MG63 (cell line): Measurements from ENCODE around the gene RHOG. TPM values are rescaled to one million over a fixed set of nuclear protein-coding genes. Genes with fewer than 3 reads are reported as not detected.
"Not testable (repeated sequence)": the region's sequence is repeated elsewhere in the genome, so short reads cannot be mapped to it uniquely, and the experiment has no call there.

ENCODE experiments used
- DNase-seq: peaks from one replicate; pipeline ENCODE4 v3.0.0-alpha.2; 2020
- H3K27me3 ChIP-seq: fragments of 250-450 bp; sonication (Bioruptor Pico); 2 replicates; pipeline ENCODE4 v1.5.1; 2020; ENCODE audit warnings: mild to moderate bottlenecking, moderate library complexity
- H3K36me3 ChIP-seq: fragments of 250-450 bp; sonication (Bioruptor Pico); 2 replicates; pipeline ENCODE4 v1.5.1; 2020; ENCODE audit warnings: mild to moderate bottlenecking, moderate library complexity
- H3K4me3 ChIP-seq: fragments of 250-450 bp; sonication (Bioruptor Pico); 2 replicates; pipeline ENCODE4 v1.5.1; 2020; ENCODE audit warnings: mild to moderate bottlenecking, moderate library complexity
- H3K9me3 ChIP-seq: fragments of 250-450 bp; sonication (Bioruptor Pico); 2 replicates; pipeline ENCODE4 v1.5.1; 2020; ENCODE audit warnings: mild to moderate bottlenecking, moderate library complexity
- total RNA-seq: library from RNA; depleted of rRNA; stranded (reverse); fragments of >200 nt; shearing (Covaris generic); gene quantifications from 2 replicates; pipeline ENCODE4 v1.2.3, GENCODE V29; 2014; ENCODE audit warnings: low replicate concordance

RHOG gene
- total RNA-seq, 1 experiment from 2014 or later, result 13.0 TPM

- no peak overlapping the region for H3K4me3 ChIP-seq
- no peaks in the 10 kb centered on the region for H3K9me3 ChIP-seq
- peaks cover 9% of the 10 kb centered on the region; the same call in 1 of the 2 replicates for H3K36me3 ChIP-seq
- no peak for DNase-seq
- no peaks in the 10 kb centered on the region for H3K27me3 ChIP-seq
Measured at GRCh38 chr11:3826721-3827120, 14.0 kb downstream of the RHOG start.

- no peak overlapping the region for H3K4me3 ChIP-seq
- H3K36me3 ChIP-seq, result peaks cover 9% of the 10 kb centered on the region; the same call in 1 of the 2 replicates
- H3K27me3 ChIP-seq, result no peaks in the 10 kb centered on the region
- no peak for DNase-seq
- no peaks in the 10 kb centered on the region for H3K9me3 ChIP-seq
Measured at GRCh38 chr11:3825473-3826154, 15.1 kb downstream of the RHOG start.

- Histone ChIP-seq H3K4me3 (no peak overlapping the region), H3K27me3 (no peaks in the 10 kb centered on the region), H3K36me3 (peaks cover 5% of the 10 kb centered on the region; the same call in 1 of the 2 replicates), H3K9me3 (no peaks in the 10 kb centered on the region)
- peak; percentile 39 for DNase-seq
Measured at GRCh38 chr11:3824714-3825472, 15.9 kb downstream of the RHOG start.

GRCh38 chr11:3823762-3824506, 16.8 kb downstream of the RHOG start:
- H3K27me3 ChIP-seq, result no peaks in the 10 kb centered on the region
- no peak overlapping the region for H3K4me3 ChIP-seq
- H3K9me3 ChIP-seq, result no peaks in the 10 kb centered on the region
- no peak for DNase-seq
- no peaks in the 10 kb centered on the region; the same call in 1 of the 2 replicates for H3K36me3 ChIP-seq

- Histone ChIP-seq H3K36me3 (no peaks in the 10 kb centered on the region; the same call in 1 of the 2 replicates), H3K27me3 (no peaks in the 10 kb centered on the region), H3K9me3 (no peaks in the 10 kb centered on the region), H3K4me3 (no peak overlapping the region)
- DNase-seq, result peak; percentile 66
Measured at GRCh38 chr11:3823303-3823702, 17.5 kb downstream of the RHOG start.

DNA sequence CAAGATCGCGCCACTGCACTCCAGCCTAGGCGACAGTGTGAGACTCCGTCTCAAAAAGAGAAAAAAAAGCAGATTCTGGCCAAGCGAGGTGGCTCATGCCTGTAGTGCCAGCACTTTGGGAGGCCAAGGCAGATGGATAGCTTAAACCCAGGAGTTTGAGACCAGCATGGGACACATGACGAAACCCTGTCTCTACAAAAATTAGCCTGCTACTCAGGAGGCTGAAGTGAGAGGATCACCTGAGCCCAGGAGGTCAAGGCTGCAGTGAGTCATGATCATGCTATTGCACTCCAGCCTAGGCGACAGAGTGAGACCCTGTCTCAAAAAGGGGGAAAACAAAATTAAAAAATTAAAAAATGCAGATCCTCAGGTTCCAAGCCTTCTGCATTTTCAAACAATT, 18.4 kb downstream of the RHOG start:
- Histone ChIP-seq H3K27me3 (no peaks in the 10 kb centered on the region), H3K4me3 (no peak overlapping the region), H3K9me3 (no peaks in the 10 kb centered on the region), H3K36me3 (no peaks in the 10 kb centered on the region; the same call in 1 of the 2 replicates)
- no peak for DNase-seq

GRCh38 chr11:3820971-3821370, 19.8 kb downstream of the RHOG start:
- no peak overlapping the region for H3K4me3 ChIP-seq
- no peaks in the 10 kb centered on the region for H3K9me3 ChIP-seq
- no peaks in the 10 kb centered on the region for H3K27me3 ChIP-seq
- H3K36me3 ChIP-seq, result no peaks in the 10 kb centered on the region; the same call in 1 of the 2 replicates
- no peak for DNase-seq

DNA sequence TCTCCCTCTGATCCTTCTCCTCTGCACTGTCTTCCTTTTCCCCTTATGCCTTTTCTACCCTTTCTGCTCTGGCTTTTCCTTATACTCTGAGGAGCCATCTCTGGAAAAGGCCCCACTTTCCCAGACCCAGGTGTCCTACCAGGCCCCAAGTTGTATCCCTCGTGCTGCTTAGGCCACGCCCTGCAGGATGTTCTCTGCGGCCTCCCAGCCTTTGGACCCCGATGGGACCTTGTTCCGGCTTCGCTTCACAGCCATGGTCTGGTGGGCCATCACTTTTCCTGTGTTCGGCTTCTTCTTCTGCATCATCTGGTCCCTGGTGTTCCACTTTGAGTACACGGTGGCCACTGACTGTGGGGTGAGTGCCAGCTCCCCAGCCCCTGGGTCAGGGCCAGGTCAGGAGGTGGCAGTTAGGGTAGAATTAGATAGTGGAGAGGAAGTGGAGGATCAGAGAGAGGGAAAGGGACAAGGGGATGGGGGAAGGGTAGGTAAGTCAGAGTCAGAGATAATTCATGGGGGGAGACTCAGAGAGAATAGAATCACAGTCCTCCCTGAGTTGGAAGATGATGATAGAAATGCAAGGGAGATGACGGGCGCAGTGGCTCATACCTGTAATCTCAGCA, 23.5 kb downstream of the RHOG start:
- H3K4me3 ChIP-seq, result no peak overlapping the region
- H3K9me3 ChIP-seq, result no peaks in the 10 kb centered on the region
- no peak for DNase-seq
- H3K27me3 ChIP-seq, result no peaks in the 10 kb centered on the region
- H3K36me3 ChIP-seq, result no peaks in the 10 kb centered on the region

DNA sequence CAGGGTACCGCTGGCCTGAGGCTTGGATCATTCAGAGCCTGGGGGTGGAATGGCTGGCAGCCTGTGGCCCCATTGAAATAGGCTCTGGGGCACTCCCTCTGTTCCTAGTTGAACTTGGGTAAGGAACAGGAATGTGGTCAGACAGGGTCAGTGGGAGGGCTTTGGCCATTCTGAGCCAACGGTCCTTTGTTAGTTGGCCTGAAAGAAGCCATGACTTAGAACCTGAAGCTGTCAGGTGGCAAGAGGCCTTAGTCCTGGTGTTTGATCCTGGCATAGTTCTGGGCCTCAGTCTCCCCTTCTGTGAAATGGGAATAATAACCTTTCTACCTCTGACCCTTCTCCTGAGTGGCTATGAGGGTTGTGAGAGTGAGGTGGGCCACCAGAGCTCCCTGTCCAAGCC, 24.1 kb downstream of the RHOG start:
- Histone ChIP-seq H3K36me3 (no peaks in the 10 kb centered on the region), H3K27me3 (no peaks in the 10 kb centered on the region), H3K4me3 (no peak overlapping the region), H3K9me3 (no peaks in the 10 kb centered on the region)
- no peak for DNase-seq

DNA sequence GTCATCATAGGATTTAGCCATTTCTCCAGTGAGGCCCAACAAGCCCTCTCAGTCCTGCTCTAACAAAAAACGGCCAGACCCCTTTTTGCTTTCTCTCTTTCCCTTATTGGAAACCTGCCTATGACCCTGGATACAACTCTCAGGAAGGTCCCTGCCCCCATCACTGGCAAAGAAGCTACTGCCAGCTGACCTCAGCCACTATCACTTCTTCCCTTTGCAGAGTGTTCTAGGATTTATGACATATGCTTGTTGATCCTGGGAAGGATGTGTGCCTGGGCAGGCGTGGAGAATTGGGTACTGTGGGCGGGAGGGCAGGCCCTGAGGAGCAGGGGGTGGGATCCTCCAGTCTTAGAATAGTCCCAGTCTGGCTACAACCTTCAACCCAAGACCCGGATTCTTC, 24.9 kb downstream of the RHOG start:
- no peaks in the 10 kb centered on the region for H3K36me3 ChIP-seq
- no peak overlapping the region for H3K4me3 ChIP-seq
- DNase-seq, result no peak
- H3K9me3 ChIP-seq, result no peaks in the 10 kb centered on the region
- no peaks in the 10 kb centered on the region for H3K27me3 ChIP-seq

- H3K27me3 ChIP-seq, DNase-seq, H3K9me3 ChIP-seq, H3K36me3 ChIP-seq, H3K4me3 ChIP-seq: not testable (repeated sequence)
Measured at GRCh38 chr11:3814832-3815231, 25.9 kb downstream of the RHOG start.

- Histone ChIP-seq H3K27me3 (no peaks in the 10 kb centered on the region), H3K9me3 (no peaks in the 10 kb centered on the region), H3K36me3 (no peaks in the 10 kb centered on the region), H3K4me3 (no peak overlapping the region)
- DNase-seq, result no peak
Measured at GRCh38 chr11:3810951-3811350, 29.8 kb downstream of the RHOG start.

- Histone ChIP-seq H3K27me3 (no peaks in the 10 kb centered on the region), H3K4me3 (no peak overlapping the region), H3K36me3 (no peaks in the 10 kb centered on the region), H3K9me3 (no peaks in the 10 kb centered on the region)
- no peak for DNase-seq
Measured at GRCh38 chr11:3810446-3810845, 30.3 kb downstream of the RHOG start.

- H3K27me3 ChIP-seq, result no peaks in the 10 kb centered on the region
- no peaks in the 10 kb centered on the region for H3K9me3 ChIP-seq
- H3K4me3 ChIP-seq, result no peak overlapping the region
- DNase-seq, result no peak
- H3K36me3 ChIP-seq, result no peaks in the 10 kb centered on the region
Measured at GRCh38 chr11:3809624-3809928, 31.2 kb downstream of the RHOG start.

DNA sequence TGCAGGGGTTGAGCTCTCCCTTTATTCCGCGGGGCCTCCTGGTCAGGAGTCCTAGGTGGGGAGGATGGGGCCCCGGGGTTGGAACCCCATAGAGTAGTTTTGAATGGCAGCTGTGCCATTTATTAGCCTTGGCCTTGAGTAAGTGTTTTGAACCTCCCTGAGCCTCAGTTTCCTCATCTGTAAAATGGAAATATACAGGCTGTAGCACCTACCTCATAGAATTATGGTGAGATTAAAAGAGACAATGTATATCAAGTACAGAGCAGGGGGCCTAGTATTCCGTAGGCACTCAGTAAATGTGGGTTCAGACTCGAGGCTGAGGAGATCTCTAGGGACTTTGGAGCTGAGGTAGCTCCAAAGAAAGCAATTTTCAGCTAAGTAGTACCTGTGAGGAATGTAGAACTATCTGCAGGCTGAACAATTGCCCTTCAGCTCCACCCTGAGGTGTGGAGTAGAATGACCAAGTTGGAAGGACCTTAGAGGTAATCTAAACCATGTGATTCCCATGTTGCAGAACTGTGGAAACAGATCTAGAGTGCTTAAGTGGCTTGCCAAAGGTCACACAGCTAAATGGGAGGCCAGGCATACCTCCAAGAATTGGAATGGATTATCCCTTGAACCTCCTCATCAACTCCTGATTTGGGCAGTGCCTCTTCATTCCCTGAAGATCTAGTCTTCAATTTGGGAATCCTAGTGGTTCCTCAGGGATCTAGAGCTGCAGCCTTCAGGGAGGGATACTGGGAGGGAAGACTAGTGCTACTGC, 31.7 kb downstream of the RHOG start:
- no peak for DNase-seq
- Histone ChIP-seq H3K4me3 (peak overlapping the region; percentile 41), H3K27me3 (no peaks in the 10 kb centered on the region), H3K36me3 (no peaks in the 10 kb centered on the region), H3K9me3 (no peaks in the 10 kb centered on the region)
